C4-2B (cell line): ENCODE data around the gene IGSF22.

ENCODE experiments used
- H3K27ac ChIP-seq: fragments of 450-650 bp; 2 replicates; pipeline ENCODE4 v1.5.1; 2017
- ZFX ChIP-seq: fragments of 450-650 bp; IDR thresholded peaks from 2 replicates; pipeline ENCODE4 v1.6.1; 2017
- TF ChIP-seq, protein P1 (sequence below): fragments of 450-650 bp; conservative IDR thresholded peaks from 2 replicates; pipeline ENCODE4 v1.5.1; 2017; ENCODE audit warnings: mild to moderate bottlenecking

Gene IGSF22

DNA sequence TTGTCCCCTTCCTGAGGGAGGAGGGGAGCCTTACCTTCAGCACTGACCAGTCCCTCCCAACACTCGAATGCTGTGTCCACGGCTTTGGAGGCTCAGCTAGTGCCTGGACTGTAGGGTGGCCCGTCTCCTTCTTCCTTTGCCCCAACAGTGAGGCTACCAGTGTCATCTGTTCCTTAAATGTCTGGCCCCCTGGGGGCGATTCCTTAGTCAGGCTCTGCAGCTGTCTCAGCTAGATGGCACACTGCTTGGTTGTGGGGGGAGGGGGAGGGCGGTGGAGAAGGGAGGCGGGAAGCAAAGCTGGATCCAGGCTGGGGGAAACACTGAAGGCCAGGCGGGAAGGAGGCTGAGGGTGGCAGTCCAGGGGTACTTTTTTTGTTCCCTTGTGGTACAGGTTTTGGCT is at the start of gene IGSF22:
IGSF22 (minus strand) TSS at position 149 of the 400 bp plus-strand sequence. CDS start 1,952 bp downstream, outside the sequence.
- H3K27ac ChIP-seq: no peak within 1 kb of the TSS
- no peak for TF ChIP-seq ZFX
- TF ChIP-seq, protein P1, sequence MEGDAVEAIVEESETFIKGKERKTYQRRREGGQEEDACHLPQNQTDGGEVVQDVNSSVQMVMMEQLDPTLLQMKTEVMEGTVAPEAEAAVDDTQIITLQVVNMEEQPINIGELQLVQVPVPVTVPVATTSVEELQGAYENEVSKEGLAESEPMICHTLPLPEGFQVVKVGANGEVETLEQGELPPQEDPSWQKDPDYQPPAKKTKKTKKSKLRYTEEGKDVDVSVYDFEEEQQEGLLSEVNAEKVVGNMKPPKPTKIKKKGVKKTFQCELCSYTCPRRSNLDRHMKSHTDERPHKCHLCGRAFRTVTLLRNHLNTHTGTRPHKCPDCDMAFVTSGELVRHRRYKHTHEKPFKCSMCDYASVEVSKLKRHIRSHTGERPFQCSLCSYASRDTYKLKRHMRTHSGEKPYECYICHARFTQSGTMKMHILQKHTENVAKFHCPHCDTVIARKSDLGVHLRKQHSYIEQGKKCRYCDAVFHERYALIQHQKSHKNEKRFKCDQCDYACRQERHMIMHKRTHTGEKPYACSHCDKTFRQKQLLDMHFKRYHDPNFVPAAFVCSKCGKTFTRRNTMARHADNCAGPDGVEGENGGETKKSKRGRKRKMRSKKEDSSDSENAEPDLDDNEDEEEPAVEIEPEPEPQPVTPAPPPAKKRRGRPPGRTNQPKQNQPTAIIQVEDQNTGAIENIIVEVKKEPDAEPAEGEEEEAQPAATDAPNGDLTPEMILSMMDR: no peak

DNA sequence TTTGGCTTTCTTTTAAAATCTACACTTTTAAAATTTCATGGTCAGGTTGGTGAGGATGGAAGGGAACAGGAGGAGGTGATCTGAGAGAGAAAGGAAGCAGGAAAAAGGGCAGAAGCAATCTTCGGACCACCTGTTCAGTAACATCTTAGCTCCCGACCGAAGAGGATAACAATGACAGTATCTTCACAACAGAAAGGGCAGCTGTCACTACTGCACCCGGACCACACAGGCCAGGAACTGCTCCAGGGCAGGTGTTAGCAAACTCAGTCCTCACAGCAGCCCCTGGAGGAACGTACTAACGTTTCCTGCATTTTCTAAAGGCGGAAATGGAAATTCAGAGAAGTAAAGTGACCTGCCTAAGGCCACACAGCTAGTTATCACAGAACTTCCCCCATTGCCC is 48.8 kb upstream of the IGSF22 start:
- H3K27ac ChIP-seq: no peak overlapping the region
- TF ChIP-seq ZFX: no peak

DNA sequence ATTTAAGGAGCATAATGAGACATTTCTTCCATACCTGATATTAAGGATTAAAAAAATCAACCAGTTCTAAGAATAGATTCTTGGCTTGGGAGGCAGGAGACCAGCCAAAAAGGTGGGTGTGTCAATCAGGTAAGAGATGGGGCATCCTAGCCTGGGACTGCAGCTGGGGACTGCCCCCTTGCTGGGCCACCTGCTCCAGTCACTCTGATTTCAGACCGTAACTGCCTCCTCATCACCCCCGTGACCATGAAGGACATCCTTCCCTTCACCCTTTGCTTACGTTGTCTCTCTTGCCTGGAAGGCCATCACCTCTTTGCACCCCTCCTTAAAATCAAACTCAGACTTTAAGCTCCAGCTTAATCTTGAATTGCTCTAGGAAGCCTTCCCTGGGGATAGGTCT is 47.7 kb upstream of the IGSF22 start:
- no peak overlapping the region for H3K27ac ChIP-seq
- TF ChIP-seq, protein P1: no peak

DNA sequence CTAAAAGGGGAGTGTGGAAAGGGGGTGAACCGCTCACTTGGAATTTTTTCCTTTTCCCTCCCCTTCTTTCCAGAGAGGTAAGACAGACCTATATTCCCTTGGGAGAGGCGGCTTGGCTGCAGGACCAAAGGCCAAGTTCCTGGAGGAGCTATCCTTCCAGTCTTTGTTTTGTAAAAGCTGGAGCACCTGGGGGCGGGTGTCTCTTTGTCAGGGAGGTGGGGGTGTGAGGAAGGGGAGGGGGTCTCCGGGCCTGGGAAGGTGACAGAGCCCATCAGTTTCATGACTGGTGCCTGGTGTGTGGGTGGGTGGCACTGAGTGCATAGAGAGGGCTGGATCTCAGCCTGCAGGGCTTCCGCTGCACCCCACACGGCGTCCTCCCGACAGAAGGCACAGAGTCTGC is 47.1 kb upstream of the IGSF22 start:
- no peak overlapping the region for H3K27ac ChIP-seq
- TF ChIP-seq, protein P1: no peak

DNA sequence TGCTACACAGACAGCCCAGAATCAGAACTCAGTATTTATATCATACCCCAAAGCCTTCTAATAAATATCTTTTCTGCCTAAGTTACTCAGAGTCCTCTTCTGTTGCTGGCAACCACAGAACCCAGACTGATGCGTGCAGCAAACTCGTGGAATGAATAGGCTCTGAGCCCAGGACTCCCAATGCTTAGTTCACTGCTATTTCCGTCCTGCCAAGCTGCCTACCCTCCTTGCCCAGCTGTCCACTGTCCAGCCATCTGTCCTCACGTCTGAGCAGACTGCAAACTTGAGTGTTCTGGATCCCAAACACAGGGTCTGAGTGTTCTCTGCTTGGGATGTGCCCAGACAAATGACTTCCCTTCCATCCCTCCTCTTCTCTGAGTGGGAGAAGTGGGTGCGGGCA is 46.2 kb upstream of the IGSF22 start:
- no peak overlapping the region for H3K27ac ChIP-seq
- no peak for TF ChIP-seq ZFX
- TF ChIP-seq, protein P1: no peak

DNA sequence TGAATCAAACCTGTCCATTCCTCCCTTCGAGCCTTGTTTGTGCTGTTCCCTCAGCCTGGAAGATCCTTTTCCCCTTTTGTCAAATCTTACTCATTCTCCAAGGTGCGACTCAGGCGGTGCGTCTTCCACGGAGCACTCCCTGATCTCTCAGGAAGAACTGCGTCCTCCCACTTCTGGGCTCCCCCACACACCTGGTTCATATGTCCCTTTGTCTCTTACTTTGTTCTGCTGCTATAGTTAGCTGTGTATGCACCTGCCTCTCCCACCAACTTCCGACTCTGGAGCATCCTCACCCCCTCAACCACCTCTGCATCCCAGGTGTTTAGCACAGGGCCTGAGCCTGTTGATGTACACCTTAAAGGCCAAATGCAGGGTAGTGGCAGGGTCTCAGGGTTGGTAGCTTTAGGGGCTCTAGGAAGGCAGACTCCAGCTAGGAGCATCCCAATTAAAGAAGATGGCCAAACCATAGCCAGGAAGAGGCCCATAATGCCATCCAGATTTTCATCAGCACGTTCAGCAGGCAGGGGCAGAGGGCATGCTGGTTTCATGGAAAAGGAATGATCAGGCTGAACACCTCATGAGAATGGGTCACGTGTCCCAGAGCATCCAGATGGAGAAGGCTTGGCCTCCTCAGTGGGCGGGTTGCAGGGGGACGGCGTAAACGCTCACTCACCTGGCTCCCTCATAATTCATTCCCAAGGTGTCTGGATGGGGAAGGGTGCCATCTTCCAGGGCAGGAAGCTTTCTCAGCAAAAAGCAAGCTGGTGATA is 45.5 kb upstream of the IGSF22 start:
- H3K27ac ChIP-seq: no peak overlapping the region
- TF ChIP-seq ZFX: no peak
- TF ChIP-seq, protein P1: no peak

DNA sequence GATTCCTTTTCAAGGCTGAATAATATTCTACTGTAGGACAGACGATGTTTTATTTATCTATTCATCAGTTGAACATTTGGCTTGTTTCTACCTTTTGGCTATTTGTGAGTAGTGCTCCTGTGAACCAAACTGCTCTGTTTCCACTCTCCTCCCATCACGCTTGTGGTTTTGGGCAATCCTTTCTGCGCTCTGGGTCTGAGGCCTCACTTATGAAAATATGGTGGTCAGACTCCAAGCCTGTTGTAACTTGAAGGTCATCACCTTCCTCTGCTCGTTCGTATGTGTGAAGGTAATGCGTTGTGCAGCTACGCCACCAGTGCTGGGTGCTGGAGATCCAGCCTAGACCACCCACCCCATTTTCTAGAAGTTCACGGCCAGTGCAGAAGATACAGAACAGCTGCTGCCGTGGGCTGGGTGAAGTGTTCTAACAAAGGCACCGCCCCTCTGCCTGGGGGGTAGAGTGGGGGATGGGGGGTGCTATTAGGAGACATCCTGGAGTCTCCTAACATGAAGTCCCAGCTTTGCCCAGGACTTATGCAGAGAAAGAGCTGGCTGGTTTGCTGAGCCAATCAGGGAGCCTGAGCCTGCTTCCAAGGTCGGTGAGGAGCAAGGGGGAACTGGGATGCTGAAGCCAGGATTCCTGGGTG is 44.6 kb upstream of the IGSF22 start:
- TF ChIP-seq, protein P1: no peak
- TF ChIP-seq ZFX: no peak
- H3K27ac ChIP-seq: no peak overlapping the region
